HG03103 (cell line): ENCODE measurements around the gene TNS4.

ENCODE experiments used
- ATAC-seq: cut with Tn5 transposase; IDR thresholded peaks from one replicate; pipeline ENCODE4 v1.9.1; 2021; ENCODE audit warnings: low read depth; ENCODE audit not compliant: unreplicated experiment

The TNS4 gene

GRCh38 chr17:40443988-40444899 lies 57.2 kb downstream of the TNS4 start:
- no peak for ATAC-seq

- no peak for ATAC-seq
Measured at GRCh38 chr17:40443196-40443987, 58.0 kb downstream of the TNS4 start, which contains the start of gene IGFBP4. Gene IGFBP4 (plus strand): TSS chr17:40443450. CDS start chr17:40443736, 286 bp downstream.

GRCh38 chr17:40442392-40443195 lies 58.8 kb downstream of the TNS4 start:
- no peak for ATAC-seq

GRCh38 chr17:40440166-40440565 lies 61.3 kb downstream of the TNS4 start:
- ATAC-seq: no peak

- ATAC-seq: no peak
Measured at GRCh38 chr17:40437095-40437732, 64.2 kb downstream of the TNS4 start.

- ATAC-seq: no peak
Measured at GRCh38 chr17:40436636-40437035, 64.8 kb downstream of the TNS4 start.

- ATAC-seq: no peak
Measured at GRCh38 chr17:40433551-40434415, 67.6 kb downstream of the TNS4 start.

- no peak for ATAC-seq
Measured at GRCh38 chr17:40432864-40433528, 68.4 kb downstream of the TNS4 start.

- ATAC-seq: no peak
Measured at GRCh38 chr17:40431231-40431602, 70.2 kb downstream of the TNS4 start.

GRCh38 chr17:40430272-40431230 lies 70.9 kb downstream of the TNS4 start:
- ATAC-seq: no peak

- no peak for ATAC-seq
Measured at GRCh38 chr17:40427002-40427491, 74.4 kb downstream of the TNS4 start.
